Panc1 (cell line): ENCODE measurements around the gene CSF1. TPM values are rescaled to one million over a fixed set of nuclear protein-coding genes. Genes with fewer than 3 reads are reported as not detected.

Experiments used
- ATAC-seq: fragments of 200-7000 bp; cut with Tn5 transposase; 2 replicates; pipeline ENCODE4 v1.9.1; 2020; ENCODE audit warnings: mild to moderate bottlenecking, moderate library complexity
- BruUV-seq: library from RNA; stranded (reverse); fragments of 400-500 nt; replicated peaks from 2 replicates; lab custom pipeline; 2021; lab: Mats Ljungman, UMichigan
- CTCF ChIA-PET: fragments of 300-600 bp; sonication (Branson Sonifier 250); formaldehyde crosslinking; loops from one replicate; lab custom pipeline; 2022; ENCODE audit warnings: antibody characterized with exemption; lab: Charles Lee
- POLR2A ChIA-PET: fragments of 300-600 bp; sonication (Branson Sonifier 250); formaldehyde crosslinking; loops from one replicate; lab custom pipeline; 2022; ENCODE audit warnings: antibody characterized with exemption; lab: Charles Lee
- DNase-seq: peaks from one replicate; pipeline ENCODE4 v3.0.0-alpha.2; 2010; ENCODE audit warnings: low read depth, low spot score
- H3K27ac ChIP-seq: 2 replicates; pipeline ENCODE4 v1.5.1; 2011; ENCODE audit warnings: mild to moderate bottlenecking, low read length, inconsistent platforms
- H3K27me3 ChIP-seq: fragments of 200-500 bp; sonication (Bioruptor generic); 2 replicates; pipeline ENCODE4 v1.6.0; 2014; ENCODE audit warnings: low read length, inconsistent platforms; ENCODE audit not compliant: control insufficient read depth, insufficient read depth
- H3K36me3 ChIP-seq: fragments of 200-500 bp; sonication (Bioruptor generic); 2 replicates; pipeline ENCODE4 v1.5.1; 2014; ENCODE audit warnings: inconsistent platforms, mild to moderate bottlenecking, low read length, moderate library complexity; ENCODE audit not compliant: control insufficient read depth, insufficient read depth
- H3K4me1 ChIP-seq: 2 replicates; pipeline ENCODE4 v1.5.1; 2011; ENCODE audit warnings: inconsistent platforms, mild to moderate bottlenecking, low read length, moderate library complexity; ENCODE audit not compliant: control insufficient read depth, insufficient read depth
- H3K4me3 ChIP-seq, 2 experiments: 2 replicates each; pipeline ENCODE4 v1.5.1; 2011 to 2012; ENCODE audit warnings: low read depth in 2 of 2, low read length in 2 of 2, mild to moderate bottlenecking in 2 of 2, inconsistent platforms in 1 of 2, moderate library complexity in 1 of 2
- H3K9me3 ChIP-seq: fragments of 200-500 bp; sonication (Bioruptor generic); 2 replicates; pipeline ENCODE4 v1.5.1; 2014; ENCODE audit warnings: low read depth, mild to moderate bottlenecking, inconsistent platforms, low read length, moderate library complexity; ENCODE audit not compliant: control insufficient read depth, insufficient read depth
- CTCF ChIP-seq: fragments of 450-650 bp; IDR thresholded peaks from 2 replicates; pipeline ENCODE4 v1.5.1; 2017; ENCODE audit warnings: mild to moderate bottlenecking
- POLR2AphosphoS5 ChIP-seq: IDR thresholded peaks from 2 replicates; pipeline ENCODE4 v1.6.1; 2012; ENCODE audit warnings: mild to moderate bottlenecking, low read depth, low read length, moderate library complexity
- SIN3A ChIP-seq: IDR thresholded peaks from 2 replicates; pipeline ENCODE4 v1.6.1; 2012; ENCODE audit warnings: low read depth, mild to moderate bottlenecking, low read length, moderate library complexity, borderline replicate concordance; ENCODE audit not compliant: insufficient read depth
- TCF7L2 ChIP-seq: IDR thresholded peaks from 2 replicates; pipeline ENCODE4 v1.6.1; 2011; ENCODE audit warnings: mild to moderate bottlenecking, low read depth, low read length, inconsistent platforms
- in situ Hi-C: cut with HindIII; loops from 2 replicates; pipeline ENCODE4 v1.10.0; 2016; ENCODE audit warnings: low sequenced_read_pairs, low pct_unique_long_range_greater_than_20kb
- intact Hi-C: fragments of 100-400 bp; cut with micrococcal nuclease; formaldehyde crosslinking; loops from one replicate; pipeline ENCODE4 v1.10.0; 2022; ENCODE audit not compliant: unreplicated experiment
- total RNA-seq: library from RNA; stranded (reverse); gene quantifications from one replicate; pipeline ENCODE4 v1.2.1, GENCODE V29; 2021; ENCODE audit not compliant: unreplicated experiment
- TF ChIP-seq, protein P1 (sequence below), 2 experiments: IDR thresholded peaks; 2 replicates each; pipeline ENCODE4 v1.6.1; 2011 to 2012; ENCODE audit warnings: low read depth in 2 of 2, control low read depth in 1 of 2, low read length in 1 of 2, mild to moderate bottlenecking in 1 of 2, moderate library complexity in 1 of 2; ENCODE audit not compliant: insufficient read depth in 1 of 2

CSF1 gene
- total RNA-seq, 1 experiment from 2014 or later, result 217 TPM

- ATAC-seq, result no peak
- in situ Hi-C loops, result no loop called here
- BruUV-seq, result no TSS peak
- Histone ChIP-seq H3K36me3 (no peaks in the 10 kb centered on the region), H3K27ac (peak overlapping the region; percentile 44; the same call in 1 of the 2 replicates), H3K4me1 (peaks cover 3% of the 10 kb centered on the region; the same call in 1 of the 2 replicates), H3K4me3 (no peak overlapping the region), H3K9me3 (no peaks in the 10 kb centered on the region), H3K27me3 (no peaks in the 10 kb centered on the region)
- no peak for TF ChIP-seq CTCF
- TF ChIP-seq, protein P1, sequence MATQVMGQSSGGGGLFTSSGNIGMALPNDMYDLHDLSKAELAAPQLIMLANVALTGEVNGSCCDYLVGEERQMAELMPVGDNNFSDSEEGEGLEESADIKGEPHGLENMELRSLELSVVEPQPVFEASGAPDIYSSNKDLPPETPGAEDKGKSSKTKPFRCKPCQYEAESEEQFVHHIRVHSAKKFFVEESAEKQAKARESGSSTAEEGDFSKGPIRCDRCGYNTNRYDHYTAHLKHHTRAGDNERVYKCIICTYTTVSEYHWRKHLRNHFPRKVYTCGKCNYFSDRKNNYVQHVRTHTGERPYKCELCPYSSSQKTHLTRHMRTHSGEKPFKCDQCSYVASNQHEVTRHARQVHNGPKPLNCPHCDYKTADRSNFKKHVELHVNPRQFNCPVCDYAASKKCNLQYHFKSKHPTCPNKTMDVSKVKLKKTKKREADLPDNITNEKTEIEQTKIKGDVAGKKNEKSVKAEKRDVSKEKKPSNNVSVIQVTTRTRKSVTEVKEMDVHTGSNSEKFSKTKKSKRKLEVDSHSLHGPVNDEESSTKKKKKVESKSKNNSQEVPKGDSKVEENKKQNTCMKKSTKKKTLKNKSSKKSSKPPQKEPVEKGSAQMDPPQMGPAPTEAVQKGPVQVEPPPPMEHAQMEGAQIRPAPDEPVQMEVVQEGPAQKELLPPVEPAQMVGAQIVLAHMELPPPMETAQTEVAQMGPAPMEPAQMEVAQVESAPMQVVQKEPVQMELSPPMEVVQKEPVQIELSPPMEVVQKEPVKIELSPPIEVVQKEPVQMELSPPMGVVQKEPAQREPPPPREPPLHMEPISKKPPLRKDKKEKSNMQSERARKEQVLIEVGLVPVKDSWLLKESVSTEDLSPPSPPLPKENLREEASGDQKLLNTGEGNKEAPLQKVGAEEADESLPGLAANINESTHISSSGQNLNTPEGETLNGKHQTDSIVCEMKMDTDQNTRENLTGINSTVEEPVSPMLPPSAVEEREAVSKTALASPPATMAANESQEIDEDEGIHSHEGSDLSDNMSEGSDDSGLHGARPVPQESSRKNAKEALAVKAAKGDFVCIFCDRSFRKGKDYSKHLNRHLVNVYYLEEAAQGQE (IDR thresholded peaks at IDR 0.05; ENCODE audit: insufficient read depth in 1 of 2, low read depth in 2 of 2, low read length in 1 of 2), result no peak
- no peak for TF ChIP-seq TCF7L2
- no peak for TF ChIP-seq POLR2AphosphoS5
- no peak for TF ChIP-seq SIN3A
- ChIA-PET POLR2A (interaction anchor here (0.6 kb wide), 1 partner anchor 14 kb away, joined by 6 read pairs; no protein-coding TSS in a partner anchor), CTCF (no interaction called here)
- no peak for DNase-seq
- intact Hi-C loops, result no loop called here
These were observed 7.2 kb upstream of the CSF1 start for GRCh38 chr1:109903376-109903930.

DNA sequence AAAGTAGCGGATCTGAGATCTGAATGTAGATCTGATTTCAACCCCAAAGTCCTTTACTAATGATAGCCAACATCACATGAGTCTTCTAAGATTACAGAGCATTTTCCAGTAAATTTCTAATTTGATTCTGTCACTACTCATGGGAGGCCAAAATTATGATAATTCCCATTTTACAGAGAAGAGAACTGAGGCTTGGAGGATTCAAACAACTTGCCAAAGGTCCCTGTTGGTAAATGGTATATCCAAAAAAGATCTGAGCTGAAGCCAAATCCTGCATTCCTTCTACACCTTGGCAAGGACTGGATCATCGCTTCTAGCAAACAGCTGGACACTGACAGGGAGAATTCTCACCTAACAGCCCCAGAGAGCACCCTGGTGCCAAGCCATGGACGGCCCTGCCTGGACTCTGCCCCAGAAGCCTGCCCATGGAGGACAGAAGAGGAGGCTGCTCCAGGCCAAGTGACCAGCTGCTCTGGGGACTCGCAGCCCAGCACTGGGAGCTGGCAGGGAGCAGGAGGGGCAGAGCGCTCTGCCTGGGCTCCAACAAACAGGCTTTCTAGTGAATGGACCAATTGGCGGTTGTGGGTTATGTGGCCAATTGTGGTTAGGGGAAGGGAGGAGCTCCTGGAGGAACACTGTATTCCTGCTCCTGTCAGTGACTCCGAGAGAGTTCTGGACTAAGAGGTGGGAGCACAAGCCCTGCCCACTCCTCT is 6.4 kb upstream of the CSF1 start:
- ATAC-seq (no peak), DNase-seq (no peak)
- Histone ChIP-seq H3K9me3 (no peaks in the 10 kb centered on the region), H3K36me3 (no peaks in the 10 kb centered on the region), H3K27me3 (no peaks in the 10 kb centered on the region), H3K4me3 (no peak overlapping the region), H3K27ac (peak overlapping the region; percentile 18; the same call in 1 of the 2 replicates), H3K4me1 (peaks cover 3% of the 10 kb centered on the region; the same call in 1 of the 2 replicates)
- ChIA-PET POLR2A (interaction anchor here (0.6 kb wide), 1 partner anchor 15 kb away, joined by 6 read pairs; no protein-coding TSS in a partner anchor), CTCF (interaction anchor here (0.5 kb wide), 1 partner anchor 129 kb away, joined by 6 read pairs; no protein-coding TSS in a partner anchor)
- intact Hi-C loops (no loop called here), in situ Hi-C loops (no loop called here)
- TF ChIP-seq TCF7L2 (no peak), POLR2AphosphoS5 (no peak), SIN3A (no peak), CTCF (no peak)
- TF ChIP-seq, protein P1 (IDR thresholded peaks at IDR 0.05; ENCODE audit: insufficient read depth in 1 of 2, low read depth in 2 of 2, low read length in 1 of 2), result no peak
- BruUV-seq, result no TSS peak
